Measurements from ENCODE around the gene ANKRD29.

The ANKRD29 gene

DNA sequence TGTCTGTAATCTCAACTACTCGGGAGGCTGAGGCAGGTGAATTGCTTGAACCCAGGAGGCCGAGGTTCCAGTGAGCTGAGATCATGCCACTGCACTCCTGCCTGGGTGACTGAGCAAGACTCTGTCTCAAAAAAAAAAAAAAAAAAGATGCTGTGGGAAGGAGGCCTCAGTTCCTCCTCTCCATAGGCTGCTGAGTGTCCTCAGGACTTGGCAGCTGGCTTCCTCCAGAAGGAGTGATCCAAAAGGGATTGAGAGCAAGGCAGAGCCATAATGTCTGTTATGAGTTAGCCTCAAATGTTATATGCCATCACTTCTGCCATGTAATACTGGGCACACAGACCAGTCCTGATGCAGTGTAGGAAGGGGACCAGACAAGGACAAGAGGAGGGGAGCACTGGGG, 69.8 kb downstream of the ANKRD29 start:
- H3K27ac Mint-ChIP-seq, result no peak overlapping the region
- peaks cover 4% of the 10 kb centered on the region for H3K4me1 Mint-ChIP-seq (ENCODE audit: low read depth)
- H3K9me3 Mint-ChIP-seq, result no peaks in the 10 kb centered on the region
- peaks cover 3% of the 10 kb centered on the region for H3K27me3 Mint-ChIP-seq
- H3K4me3 Mint-ChIP-seq, result no peak overlapping the region
- H3K36me3 Mint-ChIP-seq (ENCODE audit: low read depth), result no peaks in the 10 kb centered on the region

DNA sequence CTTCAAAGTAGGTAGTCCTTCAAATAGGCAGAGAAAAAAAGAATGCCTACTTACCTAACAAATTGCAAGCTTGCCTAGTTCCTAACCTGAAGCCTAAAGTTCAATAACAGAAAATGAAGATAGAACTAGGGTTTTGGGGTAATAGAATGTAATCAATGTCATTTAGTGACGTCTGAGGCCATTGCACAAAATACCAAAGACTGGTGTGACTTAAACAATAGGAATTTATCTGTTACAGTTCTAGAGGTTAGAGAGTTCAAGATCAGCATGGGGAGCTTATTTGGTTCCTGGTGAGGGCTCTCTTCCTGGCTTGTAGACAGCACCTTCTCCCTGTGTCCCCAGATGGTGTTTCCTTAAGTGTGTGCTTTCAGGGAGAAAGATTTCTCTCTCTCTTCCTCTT, 71.7 kb downstream of the ANKRD29 start:
- Mint-ChIP-seq H3K4me1 (ENCODE audit: low read depth) (peaks cover 14% of the 10 kb centered on the region), H3K27ac (no peak overlapping the region), H3K36me3 (ENCODE audit: low read depth) (no peaks in the 10 kb centered on the region), H3K4me3 (no peak overlapping the region), H3K27me3 (no peaks in the 10 kb centered on the region), H3K9me3 (no peaks in the 10 kb centered on the region)

DNA sequence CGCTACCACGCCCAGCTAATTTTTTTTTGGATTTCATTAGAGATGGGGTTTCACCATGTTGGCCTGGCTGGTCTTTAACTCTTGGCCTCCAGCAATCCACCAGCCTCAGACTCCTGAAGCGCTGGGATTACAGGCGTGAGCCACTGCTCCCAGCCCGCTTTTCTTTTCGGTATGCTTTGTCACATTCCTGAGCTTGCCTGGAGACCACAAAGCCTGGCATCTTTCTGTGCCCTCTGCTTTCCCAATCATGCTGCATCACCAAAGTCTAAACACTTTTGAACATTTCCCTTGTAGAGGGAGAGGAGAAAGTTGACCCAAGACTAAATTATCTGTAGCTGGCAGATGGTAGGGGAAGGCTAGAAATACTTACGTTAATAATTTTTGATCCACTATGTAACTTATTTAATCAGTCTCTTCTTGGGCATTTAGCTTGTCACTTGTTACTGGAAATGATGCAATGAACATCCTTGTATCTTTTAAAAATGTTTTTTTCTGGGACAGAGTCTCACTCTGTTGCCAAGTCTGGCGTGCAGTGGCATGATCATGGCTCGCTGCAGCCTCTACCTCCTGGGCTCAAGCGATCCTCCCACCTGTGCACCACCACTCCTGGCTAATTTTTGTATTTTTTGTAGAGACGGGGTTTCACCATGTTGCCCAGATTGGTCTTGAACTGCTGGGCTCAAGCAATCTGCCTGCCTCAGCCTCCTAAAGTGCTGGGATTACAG, 73.7 kb downstream of the ANKRD29 start:
- Mint-ChIP-seq H3K4me3 (no peak overlapping the region), H3K9me3 (no peaks in the 10 kb centered on the region), H3K36me3 (ENCODE audit: low read depth) (peaks cover 5% of the 10 kb centered on the region), H3K4me1 (ENCODE audit: low read depth) (peaks cover 29% of the 10 kb centered on the region), H3K27ac (no peak overlapping the region), H3K27me3 (no peaks in the 10 kb centered on the region)

DNA sequence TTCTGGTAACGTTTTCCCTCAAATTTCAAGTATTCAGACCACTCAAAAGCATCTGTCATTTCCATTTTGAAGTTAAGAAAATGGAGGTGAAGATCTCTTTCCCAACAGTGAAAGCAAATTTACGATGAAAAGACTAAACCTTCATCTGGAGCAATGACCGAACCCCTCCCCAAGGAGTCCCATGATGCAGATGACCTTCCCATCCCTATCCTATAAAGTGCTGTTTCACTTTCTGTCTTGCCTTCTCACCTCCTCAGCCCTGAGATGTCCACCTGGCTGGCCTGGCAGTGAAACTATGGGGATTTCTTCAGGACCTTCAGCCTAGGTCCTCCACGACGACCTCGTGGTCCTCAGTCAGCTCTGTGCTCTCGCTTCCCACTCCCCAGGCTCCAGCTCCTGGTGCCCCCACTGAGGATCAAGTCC, 75.5 kb downstream of the ANKRD29 start:
- Mint-ChIP-seq H3K9me3 (no peaks in the 10 kb centered on the region), H3K4me1 (ENCODE audit: low read depth) (peaks cover 40% of the 10 kb centered on the region), H3K4me3 (peak overlapping the region; percentile 94), H3K27ac (peak overlapping the region; percentile 88), H3K27me3 (no peaks in the 10 kb centered on the region), H3K36me3 (ENCODE audit: low read depth) (peaks cover 15% of the 10 kb centered on the region)

DNA sequence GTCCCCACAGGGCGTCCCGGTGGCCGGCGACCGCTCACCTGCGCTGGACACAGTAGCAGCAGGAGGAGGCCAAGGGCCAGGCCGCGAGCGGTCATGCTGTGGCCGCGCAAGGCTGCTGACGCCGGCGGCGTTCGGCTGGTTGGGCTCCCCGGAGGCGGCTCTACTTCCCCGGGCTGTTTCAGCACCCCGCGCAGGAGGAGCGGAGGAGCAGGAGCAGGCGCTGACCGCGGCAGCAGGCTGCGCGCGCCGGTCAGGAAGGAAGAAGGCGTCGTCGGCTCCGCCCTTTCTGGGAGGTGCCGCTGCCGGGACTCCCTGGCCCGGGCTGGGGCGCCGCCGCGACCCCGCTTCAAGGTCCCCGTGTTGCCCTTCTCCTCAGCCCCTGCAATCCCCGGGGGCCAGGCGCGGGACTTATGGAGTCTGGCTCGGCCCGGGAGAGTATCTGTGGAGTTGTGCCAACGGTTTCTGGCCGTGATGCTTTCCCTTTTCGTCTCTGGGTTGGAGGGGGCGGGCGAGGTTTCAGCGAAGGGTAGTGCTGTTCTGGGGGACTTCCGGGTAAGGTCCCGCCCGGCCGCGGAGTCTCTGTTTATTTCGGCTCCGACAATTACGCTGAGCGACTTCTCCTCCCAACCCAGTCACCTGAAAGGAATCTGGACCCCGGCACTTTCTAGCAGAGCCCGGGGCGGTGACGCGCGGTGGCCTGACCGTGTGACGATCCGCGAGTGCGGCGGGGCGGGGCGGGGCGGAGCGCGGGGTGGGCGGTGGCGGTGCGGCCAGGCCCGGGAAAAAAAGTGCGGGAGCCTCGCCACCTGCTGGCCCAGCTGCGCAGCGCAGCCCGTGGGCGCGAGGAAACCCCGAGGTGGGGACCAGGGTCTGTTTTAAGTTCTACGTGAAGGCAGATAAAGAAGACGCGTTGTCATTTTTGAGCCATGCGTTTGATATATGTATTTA, 76.2 kb downstream of the ANKRD29 start, which contains the start of gene NPC1:
Gene NPC1 (minus strand): TSS at position 258 of the 948 bp plus-strand sequence. CDS start 163 bp downstream, at position 95.
- H3K27me3 Mint-ChIP-seq, result no peaks in the 10 kb centered on the region
- no peaks in the 10 kb centered on the region for H3K9me3 Mint-ChIP-seq
- peaks cover 47% of the 10 kb centered on the region for H3K4me1 Mint-ChIP-seq (ENCODE audit: low read depth)
- peaks cover 22% of the 10 kb centered on the region for H3K36me3 Mint-ChIP-seq (ENCODE audit: low read depth)
- H3K27ac Mint-ChIP-seq, result peak within 1 kb of the TSS; percentile 88
- H3K4me3 Mint-ChIP-seq, result peak within 1 kb of the TSS; percentile 94

DNA sequence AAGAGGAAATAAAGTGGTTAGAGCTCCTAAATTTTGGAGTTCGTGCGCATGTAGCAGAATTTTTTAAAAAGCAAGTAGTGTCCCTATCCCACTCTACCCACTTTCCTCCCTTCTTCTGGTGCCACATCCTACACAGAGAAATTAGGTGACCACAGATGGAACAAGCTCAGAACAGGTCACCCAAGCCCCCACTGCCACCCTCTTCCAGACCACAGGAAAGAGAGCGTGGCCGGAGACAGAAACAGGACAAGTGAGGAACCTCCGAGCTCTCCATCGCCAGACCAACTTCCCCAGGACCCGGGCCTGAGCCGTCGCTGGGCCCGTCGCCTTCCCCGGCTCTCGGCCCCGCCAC, 76.8 kb downstream of the ANKRD29 start:
- H3K4me1 Mint-ChIP-seq (ENCODE audit: low read depth), result peaks cover 53% of the 10 kb centered on the region
- peak overlapping the region; percentile 94 for H3K4me3 Mint-ChIP-seq
- H3K27ac Mint-ChIP-seq, result peak overlapping the region; percentile 86
- H3K36me3 Mint-ChIP-seq (ENCODE audit: low read depth), result peaks cover 26% of the 10 kb centered on the region
- no peaks in the 10 kb centered on the region for H3K9me3 Mint-ChIP-seq
- no peaks in the 10 kb centered on the region for H3K27me3 Mint-ChIP-seq

DNA sequence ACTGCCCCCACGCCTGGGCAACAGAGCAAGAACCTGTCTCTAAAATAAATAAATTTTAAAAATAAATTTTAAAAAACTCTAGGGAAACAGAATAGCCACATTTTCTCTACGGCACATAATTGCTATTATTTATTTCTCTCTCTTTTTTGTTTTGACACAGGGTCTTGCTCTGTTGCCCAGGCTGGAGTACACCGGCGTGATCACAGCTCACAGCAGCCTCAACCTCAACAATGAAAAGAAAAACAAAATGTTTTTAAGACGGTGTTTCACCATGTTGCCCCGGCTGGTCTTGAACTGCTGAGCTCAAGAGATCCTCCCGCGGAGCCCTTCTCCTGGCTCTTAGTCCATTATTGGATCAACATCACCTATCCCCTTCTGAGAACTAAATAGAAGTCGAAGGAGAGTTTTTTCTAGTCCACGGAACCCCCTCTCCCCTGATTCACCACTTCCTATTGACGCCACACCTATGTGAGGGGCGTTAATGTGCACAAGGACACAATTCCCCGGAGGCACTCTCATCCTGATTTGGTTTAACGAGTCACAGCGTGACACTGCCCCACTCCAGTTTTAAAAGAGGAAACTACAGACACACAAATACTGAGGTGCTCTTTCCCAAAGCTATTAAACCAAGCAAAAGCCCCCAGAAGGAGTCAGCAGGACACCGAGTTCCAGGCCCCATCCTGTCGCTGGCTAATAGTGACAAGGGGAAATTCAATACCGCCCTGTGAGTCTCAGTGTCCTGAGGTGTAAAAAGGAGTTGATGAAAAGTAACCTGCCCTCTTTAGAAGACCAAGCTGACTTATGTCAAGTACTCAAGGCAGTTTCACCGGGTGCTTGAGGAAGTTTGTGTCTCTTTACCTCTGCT, 77.5 kb downstream of the ANKRD29 start:
- Mint-ChIP-seq H3K4me3 (peak overlapping the region; percentile 94), H3K27ac (peak overlapping the region; percentile 86), H3K9me3 (no peaks in the 10 kb centered on the region), H3K4me1 (ENCODE audit: low read depth) (peaks cover 60% of the 10 kb centered on the region), H3K36me3 (ENCODE audit: low read depth) (peaks cover 30% of the 10 kb centered on the region), H3K27me3 (no peaks in the 10 kb centered on the region)

DNA sequence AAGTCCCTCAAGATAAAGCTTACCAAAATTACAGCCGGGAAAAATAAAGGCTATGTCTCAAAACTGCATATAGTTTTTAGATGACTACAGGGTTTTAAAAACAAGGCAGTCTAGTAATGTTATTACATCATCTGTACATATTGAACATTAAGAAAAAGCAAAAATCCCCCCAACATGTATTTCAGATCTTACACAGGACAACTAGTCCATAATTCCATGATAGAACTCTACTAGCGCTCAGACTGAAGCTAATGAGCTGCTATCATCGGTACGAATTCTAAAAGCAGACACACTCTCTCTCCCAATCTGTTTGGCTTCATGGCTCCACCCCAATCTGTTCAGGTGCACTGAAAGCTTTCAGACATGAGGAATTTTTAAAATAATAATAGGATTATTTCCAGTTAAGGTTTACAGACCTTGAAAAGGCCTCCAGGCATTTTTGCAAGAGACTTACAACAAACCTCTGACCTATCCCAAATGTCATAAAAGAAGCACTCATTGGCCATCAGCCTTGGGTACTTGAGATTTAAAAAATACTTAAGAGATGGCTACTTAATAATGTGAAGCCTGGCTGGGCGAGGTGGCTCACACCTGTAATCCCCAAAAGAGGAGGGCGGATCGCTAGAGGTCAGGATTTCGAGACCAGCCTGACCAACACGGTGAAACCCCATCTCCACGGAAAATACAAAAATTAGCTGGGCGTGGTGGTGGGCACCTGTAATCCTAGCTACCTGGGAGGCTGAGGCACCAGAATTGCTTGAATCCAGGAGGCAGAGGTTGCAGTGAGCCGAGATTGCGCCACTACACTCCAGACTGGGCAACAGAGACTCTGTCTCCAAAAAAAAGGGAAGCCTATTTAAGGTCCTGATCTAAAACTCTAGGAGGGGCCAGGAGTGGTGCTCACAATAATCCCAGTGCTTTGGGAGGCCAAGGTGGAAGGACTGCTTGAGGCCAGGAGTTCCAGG, 78.4 kb downstream of the ANKRD29 start:
- peaks cover 67% of the 10 kb centered on the region for H3K4me1 Mint-ChIP-seq (ENCODE audit: low read depth)
- peak overlapping the region; percentile 26 for H3K4me3 Mint-ChIP-seq
- peak overlapping the region; percentile 13 for H3K27ac Mint-ChIP-seq
- peaks cover 36% of the 10 kb centered on the region for H3K36me3 Mint-ChIP-seq (ENCODE audit: low read depth)
- H3K27me3 Mint-ChIP-seq, result no peaks in the 10 kb centered on the region
- H3K9me3 Mint-ChIP-seq, result no peaks in the 10 kb centered on the region

DNA sequence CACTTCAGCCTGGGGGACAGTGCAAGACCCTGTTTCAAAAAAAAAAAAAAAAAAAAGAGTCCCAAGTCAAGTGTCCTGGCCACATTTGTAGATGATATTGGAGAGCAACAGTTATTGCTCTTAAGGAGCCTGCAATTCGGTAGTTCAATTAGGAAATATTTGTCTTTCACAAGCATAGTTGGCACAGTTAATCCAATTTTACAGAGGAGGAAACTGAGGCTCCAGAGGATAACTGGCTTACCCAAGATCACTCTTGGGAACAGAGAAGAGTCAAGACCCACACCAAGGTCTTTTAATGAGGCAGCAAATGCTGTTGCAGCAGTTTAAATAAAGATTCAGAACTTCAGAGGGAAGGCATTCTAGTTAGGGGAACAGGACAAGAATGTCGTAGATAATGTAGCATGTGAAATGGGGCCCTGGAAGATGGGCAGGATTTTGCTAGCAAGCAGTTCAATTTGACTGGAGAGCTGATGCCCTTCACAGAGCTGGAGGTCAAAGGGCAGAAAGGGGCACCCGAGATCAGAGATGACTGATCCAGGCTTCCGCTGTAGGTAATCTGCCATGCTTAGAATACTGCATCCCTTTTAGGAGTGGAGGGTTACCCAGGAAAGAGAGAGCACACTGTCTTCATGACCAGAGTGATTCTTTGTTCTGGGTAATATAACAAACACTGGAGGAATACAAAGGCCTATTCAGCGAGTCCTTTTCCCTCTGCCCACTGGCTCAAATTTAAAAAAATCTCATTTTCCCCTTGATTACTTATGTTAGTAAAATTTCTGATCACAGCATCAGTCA, 79.4 kb downstream of the ANKRD29 start:
- Mint-ChIP-seq H3K36me3 (ENCODE audit: low read depth) (peaks cover 40% of the 10 kb centered on the region), H3K27ac (no peak overlapping the region), H3K4me3 (peak overlapping the region; percentile 15), H3K27me3 (no peaks in the 10 kb centered on the region), H3K4me1 (ENCODE audit: low read depth) (peaks cover 76% of the 10 kb centered on the region), H3K9me3 (no peaks in the 10 kb centered on the region)

DNA sequence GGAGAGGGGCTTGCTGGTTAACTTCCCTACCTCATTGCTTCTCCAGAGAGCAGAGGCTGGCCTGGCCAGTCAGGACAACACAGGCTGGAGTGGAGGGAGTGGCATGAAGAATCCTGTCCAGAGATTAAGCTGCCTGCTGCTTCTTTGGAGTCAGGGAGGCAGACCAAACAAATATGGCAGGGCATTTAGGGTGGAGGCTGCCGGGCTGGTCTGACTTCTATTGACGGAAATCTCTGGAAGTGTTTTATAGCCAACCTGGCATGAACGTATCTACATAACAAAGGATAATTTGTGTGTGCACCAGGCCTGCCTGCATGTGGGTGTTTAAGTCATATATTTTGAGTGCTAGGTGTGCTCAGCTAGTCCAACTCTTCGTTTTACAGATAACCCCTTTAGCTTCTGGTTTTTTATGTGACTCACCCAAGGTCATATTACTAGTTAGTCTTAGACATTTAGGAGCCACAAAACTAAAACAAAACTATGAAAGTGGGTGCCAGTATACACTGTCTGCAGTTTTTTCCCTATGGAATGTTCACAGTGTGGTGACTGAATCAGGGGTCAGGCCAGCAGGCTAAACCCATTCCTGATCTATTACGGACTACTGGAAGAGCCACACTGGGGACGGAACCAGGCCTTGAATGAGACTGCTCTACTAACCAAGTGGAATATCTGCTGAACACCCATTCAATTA, 81.9 kb downstream of the ANKRD29 start:
- Mint-ChIP-seq H3K4me3 (no peak overlapping the region), H3K36me3 (ENCODE audit: low read depth) (peaks cover 46% of the 10 kb centered on the region), H3K27me3 (no peaks in the 10 kb centered on the region)

DNA sequence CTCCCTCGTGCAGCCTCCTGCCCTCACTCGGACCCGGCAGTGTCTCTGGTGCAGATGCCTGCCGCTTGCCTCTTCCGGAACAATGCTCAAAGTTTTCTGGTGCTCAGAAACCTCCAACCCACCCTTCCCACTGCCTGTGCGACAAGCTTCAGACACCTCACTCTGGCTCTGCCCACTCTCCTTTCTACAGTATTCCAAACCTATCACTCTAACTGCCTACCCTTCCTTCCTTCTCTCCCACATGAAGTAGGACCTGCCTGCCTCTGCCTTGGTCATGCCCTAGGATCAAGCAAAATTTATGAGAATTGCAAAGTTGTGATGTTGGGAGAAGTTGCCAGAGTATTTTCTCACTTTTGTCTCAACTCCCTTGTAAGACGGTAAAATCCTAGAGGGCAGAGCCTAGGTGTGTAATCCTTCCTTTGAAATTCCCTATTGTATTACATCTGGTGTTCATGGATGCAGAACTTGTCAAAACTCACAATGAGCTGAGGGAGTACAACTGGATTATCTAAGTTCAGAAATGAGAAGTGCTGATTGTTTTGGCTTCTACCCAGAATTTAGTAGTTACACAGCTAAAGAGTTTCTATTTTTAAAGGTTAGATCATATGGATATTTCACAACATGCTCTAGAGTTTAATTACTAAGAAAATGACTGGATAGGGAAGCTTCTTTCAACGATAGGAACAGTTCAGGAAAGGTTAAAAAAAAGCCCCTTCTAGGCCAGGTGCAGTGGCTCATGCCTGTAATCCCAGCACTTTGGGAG, 83.6 kb downstream of the ANKRD29 start:
- Mint-ChIP-seq H3K4me1 (ENCODE audit: low read depth) (peaks cover 67% of the 10 kb centered on the region), H3K9me3 (no peaks in the 10 kb centered on the region), H3K27me3 (no peaks in the 10 kb centered on the region), H3K36me3 (ENCODE audit: low read depth) (peaks cover 47% of the 10 kb centered on the region), H3K4me3 (no peak overlapping the region), H3K27ac (no peak overlapping the region)

More for the DNA sequence above, 81.9 kb downstream of the ANKRD29 start:
- peaks cover 66% of the 10 kb centered on the region for H3K4me1 Mint-ChIP-seq (ENCODE audit: low read depth)
- no peaks in the 10 kb centered on the region for H3K9me3 Mint-ChIP-seq
- H3K27ac Mint-ChIP-seq, result no peak overlapping the region

DNA sequence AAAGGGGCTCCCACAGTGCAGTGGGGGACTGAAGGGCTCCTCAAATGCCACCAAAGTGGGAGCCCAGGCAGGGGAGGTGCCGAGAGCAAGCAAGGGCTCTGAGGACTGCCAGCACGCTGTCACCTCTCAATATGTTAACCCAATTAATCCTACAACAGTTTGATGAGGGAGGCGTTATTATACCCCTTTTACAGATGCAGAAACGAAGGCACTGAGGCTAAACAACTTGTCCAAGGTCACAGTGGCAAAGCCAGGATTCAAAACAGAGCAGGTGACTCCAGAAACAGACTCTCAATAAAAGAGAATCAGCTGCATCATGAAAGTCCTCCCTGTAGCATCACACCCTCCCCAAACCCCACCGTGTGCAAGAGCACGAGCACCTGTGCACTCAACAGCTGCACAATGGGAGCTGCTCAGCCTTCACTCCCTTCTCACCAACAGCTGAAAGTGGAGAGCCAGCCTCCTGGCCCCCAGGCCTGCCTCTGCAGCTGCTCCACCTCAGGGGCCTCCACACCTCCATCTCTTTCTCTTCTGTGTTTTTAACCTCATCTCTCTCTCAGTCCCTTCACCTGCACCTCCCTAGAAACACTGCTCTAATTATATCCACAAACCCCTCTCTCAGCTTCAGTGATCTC, 84.5 kb downstream of the ANKRD29 start:
- no peaks in the 10 kb centered on the region for H3K27me3 Mint-ChIP-seq
- peaks cover 67% of the 10 kb centered on the region for H3K4me1 Mint-ChIP-seq (ENCODE audit: low read depth)
- H3K9me3 Mint-ChIP-seq, result no peaks in the 10 kb centered on the region
- H3K4me3 Mint-ChIP-seq, result no peak overlapping the region
- H3K36me3 Mint-ChIP-seq (ENCODE audit: low read depth), result peaks cover 49% of the 10 kb centered on the region
- no peak overlapping the region for H3K27ac Mint-ChIP-seq

Measured in stimulated activated naive CD8-positive, alpha-beta T cell treated with anti-CD3 and anti-CD28 coated beads, Interleukin-15, Interleukin-2, amounts not matched to agents 100 ng/mL and 50 ng/mL, for 24 hours (primary cell).